Endothelial cell of umbilical vein (primary cell): ENCODE data around the gene SETDB1. TPM values are rescaled to one million over a fixed set of nuclear protein-coding genes. Genes with fewer than 3 reads are reported as not detected.

Experiments used
- BruUV-seq: library from RNA; stranded (reverse); fragments of 400-500 nt; replicated peaks from 2 replicates; lab custom pipeline; 2021; lab: Mats Ljungman, UMichigan
- CTCF ChIA-PET: fragments of 300-600, 350-600 bp; sonication (Branson Sonifier 250); formaldehyde crosslinking; loops from one replicate; lab custom pipeline; 2021; ENCODE audit warnings: antibody characterized with exemption, inconsistent platforms; lab: Charles Lee
- POLR2A ChIA-PET: fragments of 300-600, 350-600 bp; sonication (Branson Sonifier 250); formaldehyde crosslinking; loops from one replicate; lab custom pipeline; 2021; ENCODE audit warnings: antibody characterized with exemption, inconsistent platforms; lab: Charles Lee
- DNase-seq: peaks from one replicate; pipeline ENCODE4 v3.0.0-alpha.2; 2011; ENCODE audit warnings: low read depth, low spot score
- FAIRE-seq: peaks from 2 replicates; lab custom pipeline; 2011; peaks lifted over from hg19 to GRCh38; lab: Jason Lieb, UNC
- H2AFZ ChIP-seq: 2 replicates; pipeline ENCODE4 v1.6.0; 2012; ENCODE audit warnings: low read depth, low read length, control low read depth, inconsistent platforms
- H3K27ac ChIP-seq: 2 replicates; pipeline ENCODE4 v1.5.1; 2011; ENCODE audit warnings: low read depth, mild to moderate bottlenecking, control low read depth, low read length, moderate library complexity; ENCODE audit not compliant: insufficient read depth
- H3K27me3 ChIP-seq, 2 experiments: 2 replicates each; pipeline versions ENCODE4 v1.6.0 to v1.6.1; 2011; ENCODE audit warnings: low read length in 2 of 2, mixed read lengths in 1 of 2; ENCODE audit not compliant: control insufficient read depth in 2 of 2, insufficient read depth in 2 of 2
- H3K36me3 ChIP-seq, 2 experiments: 2 replicates in 1 of 2; 3 replicates in 1 of 2; pipeline ENCODE4 v1.5.1; 2011; ENCODE audit warnings: low read length in 2 of 2, mild to moderate bottlenecking in 1 of 2, moderate library complexity in 1 of 2; ENCODE audit not compliant: control insufficient read depth in 2 of 2, insufficient read depth in 2 of 2; ENCODE audit errors: extremely low read depth in 1 of 2
- H3K4me1 ChIP-seq: 3 replicates; pipeline ENCODE4 v1.5.1; 2011; ENCODE audit warnings: mild to moderate bottlenecking, low read length; ENCODE audit not compliant: control insufficient read depth, insufficient read depth; ENCODE audit errors: extremely low read depth
- H3K4me2 ChIP-seq: 2 replicates; pipeline ENCODE4 v1.6.1; 2011; ENCODE audit warnings: low read length, control low read depth, mixed read lengths; ENCODE audit not compliant: insufficient read depth
- H3K4me3 ChIP-seq, 3 experiments: fragments of 200-600 bp in 1 of 3; sonication (generic), shearing (Covaris generic) in 1 of 3; replicated peaks in 1 of 3; 2 replicates each; pipeline ENCODE4 v1.5.1; 2011 to 2016; ENCODE audit warnings: control low read depth in 3 of 3, low read length in 3 of 3, mild to moderate bottlenecking in 2 of 3, inconsistent platforms in 1 of 3, low read depth in 1 of 3, moderate library complexity in 1 of 3; ENCODE audit not compliant: insufficient read depth in 1 of 3
- H3K79me2 ChIP-seq: 2 replicates; pipeline ENCODE4 v1.6.0; 2012; ENCODE audit warnings: low read length, inconsistent platforms; ENCODE audit not compliant: control insufficient read depth, insufficient read depth
- H3K9ac ChIP-seq: replicated peaks from 2 replicates; pipeline ENCODE3; 2011; ENCODE audit warnings: low read length, control low read depth; ENCODE audit not compliant: insufficient read depth; ENCODE audit errors: extremely low read depth
- H3K9me1 ChIP-seq: replicated peaks from 3 replicates; pipeline ENCODE4 v1.6.0; 2011; ENCODE audit warnings: mild to moderate bottlenecking, low read length; ENCODE audit not compliant: control insufficient read depth, insufficient read depth; ENCODE audit errors: extremely low read depth
- H3K9me3 ChIP-seq: replicated peaks from 2 replicates; pipeline ENCODE4 v1.5.1; 2012; ENCODE audit warnings: low read length, inconsistent platforms; ENCODE audit not compliant: control insufficient read depth, insufficient read depth
- H4K20me1 ChIP-seq: replicated peaks from 2 replicates; pipeline ENCODE3; 2011; ENCODE audit warnings: mild to moderate bottlenecking, low read length; ENCODE audit not compliant: control insufficient read depth, insufficient read depth; ENCODE audit errors: extremely low read depth
- CTCF ChIP-seq, 2 donors: IDR thresholded peaks; 1 replicate in 1 of 2; 2 replicates in 1 of 2; pipeline ENCODE4 v1.5.1; 2011; ENCODE audit warnings: low read length in 2 of 2, mild to moderate bottlenecking in 2 of 2, moderate library complexity in 2 of 2, control low read depth in 1 of 2, inconsistent platforms in 1 of 2, low read depth in 1 of 2; ENCODE audit not compliant: insufficient read depth in 1 of 2; ENCODE audit errors: extremely low read depth in 1 of 2
- EZH2 ChIP-seq: IDR thresholded peaks from 2 replicates; pipeline ENCODE4 v1.6.1; 2012; ENCODE audit warnings: borderline replicate concordance, low read depth, mild to moderate bottlenecking, moderate library complexity, low read length, inconsistent platforms; ENCODE audit not compliant: severe bottlenecking
- FOS ChIP-seq: IDR thresholded peaks from 2 replicates; pipeline ENCODE4 v1.6.1; 2011; ENCODE audit warnings: mild to moderate bottlenecking, low read length, moderate library complexity, borderline replicate concordance; ENCODE audit not compliant: insufficient read depth
- GATA2 ChIP-seq: IDR thresholded peaks from 2 replicates; pipeline ENCODE4 v1.7.0; 2011; ENCODE audit warnings: low read depth, mild to moderate bottlenecking, moderate library complexity, mixed read lengths, low read length; ENCODE audit not compliant: insufficient read length, insufficient read depth
- JUN ChIP-seq: IDR thresholded peaks from 2 replicates; pipeline ENCODE4 v1.6.1; 2011; ENCODE audit warnings: borderline replicate concordance, low read depth; ENCODE audit not compliant: insufficient read length, insufficient read depth
- MAX ChIP-seq: IDR thresholded peaks from 2 replicates; pipeline ENCODE4 v1.6.1; 2011; ENCODE audit not compliant: insufficient read depth, insufficient read length
- MYC ChIP-seq: IDR thresholded peaks from one replicate; pipeline ENCODE4 v1.6.1; 2011; ENCODE audit warnings: mild to moderate bottlenecking, low read depth, low read length
- POLR2A ChIP-seq: IDR thresholded peaks from 2 replicates; pipeline ENCODE4 v1.6.1; 2012; ENCODE audit warnings: low read depth, mild to moderate bottlenecking, control low read depth, low read length
- POLR2AphosphoS5 ChIP-seq: IDR thresholded peaks from 2 replicates; pipeline ENCODE4 v1.6.1; 2012; ENCODE audit warnings: low read depth, mild to moderate bottlenecking, control low read depth, low read length, moderate library complexity; ENCODE audit not compliant: insufficient read depth
- dilution Hi-C: fragments of 300-500 bp; cut with MboI; formaldehyde crosslinking; loops from one replicate; pipeline ENCODE4 v1.15.0; 2019; ENCODE audit warnings: low sequenced_read_pairs; ENCODE audit not compliant: extremely low pct_ligation_motif_present
- intact Hi-C: fragments of 100-400 bp; cut with micrococcal nuclease; formaldehyde crosslinking; loops from one replicate; pipeline ENCODE4 v1.10.0; 2022
- polyA plus RNA-seq, 4 experiments: library from polyadenylated mRNA; depleted of rRNA in 3 of 4; stranded (reverse) in 3 of 4; unstranded in 1 of 4; fragments of >200 nt; gene quantifications; 2 replicates each; pipeline versions ENCODE4 v1.2.1 to v1.2.3, GENCODE V29; 2011 to 2012; ENCODE audit warnings: missing spikeins in 1 of 4
- total RNA-seq: library from RNA; stranded (reverse); gene quantifications from 2 replicates; pipeline ENCODE4 v1.2.3, GENCODE V29; 2021

SETDB1 gene
- total and polyA plus RNA-seq, 2 donors (not counting 3 experiments of a cell fraction or from before 2014, with no cell fraction given) = 25.3 to 49.2 TPM

- DNase-seq = no peak
- ChIA-PET POLR2A (no interaction called here), CTCF (interaction anchor here (1.2 to 17.1 kb wide), 6 partner anchors 11 to 686 kb away, joined by 3 to 278 read pairs (median 6); partner anchors contain the start of gene MINDY1)
- intact Hi-C loops (no loop called here), dilution Hi-C loops (no loop called here)
- Histone ChIP-seq H3K4me3 (peak overlapping the region; percentile 43 to 75 (median 65)), H3K27me3 (no peaks in the 10 kb centered on the region), H3K4me2 (peak overlapping the region; percentile 62), H3K79me2 (peaks cover 56% of the 10 kb centered on the region), H3K9me3 (no peaks in the 10 kb centered on the region), H3K27ac (peak overlapping the region; percentile 50), H3K9me1 (no peaks in the 10 kb centered on the region), H2AFZ (no peak overlapping the region), H3K36me3 (peaks cover 1 to 4% of the 10 kb centered on the region in 2 experiments), H3K4me1 (peaks cover 28% of the 10 kb centered on the region), H3K9ac (peak overlapping the region; percentile 75), H4K20me1 (no peaks in the 10 kb centered on the region)
- TF ChIP-seq MAX (no peak), EZH2 (no peak), JUN (no peak), POLR2A (no peak), FOS (no peak), MYC (no peak), CTCF (IDR thresholded peaks at IDR 0.05; ENCODE audit: extremely low read depth in 1 of 2, insufficient read depth in 1 of 2, low read depth in 1 of 2, low read length in 2 of 2) (no peak), POLR2AphosphoS5 (no peak), GATA2 (no peak)
- peak; percentile 24 for FAIRE-seq
- BruUV-seq = no TSS peak
Observed at GRCh38 chr1:150973258-150973835, 47.2 kb downstream of the SETDB1 start.
